Muscle of back (tissue), 13 donors: Measurements from ENCODE around the gene KCNQ5. TPM values are rescaled to one million over a fixed set of nuclear protein-coding genes. Genes with fewer than 3 reads are reported as not detected.
"Not testable (repeated sequence)": the region's sequence is repeated elsewhere in the genome, so short reads cannot be mapped to it uniquely, and the experiment has no call there.

Source experiments
- DNase-seq, 3 donors: peaks; one replicate each; pipeline versions ENCODE4 v3.0.0 to v3.0.0-alpha.2; 2013
- long read RNA-seq, 9 donors: transcript quantifications; one replicate each; lab custom pipeline, GENCODE V29; 2026
- polyA plus RNA-seq, 10 donors: library from polyadenylated mRNA; unstranded; fragments of 120-200 nt; gene quantifications; one replicate each; pipeline ENCODE4 v1.2.1, GENCODE V29; 2013; ENCODE audit not compliant: insufficient read length in 10 of 10

KCNQ5 gene
- 1 to 10 TPM in 6 of 10 donors, under 1 TPM in 4; 0.32 to 2.1 (median 1.0) TPM for polyA plus RNA-seq
- long read RNA-seq, donor 1 = 0 reads
- long read RNA-seq, donor 2 = 0 reads
- long read RNA-seq, donor 3 = 0 reads
- long read RNA-seq, donor 4 = 0 reads
- long read RNA-seq, donor 5 = 0 reads
- long read RNA-seq, donor 6 = 0 reads
- long read RNA-seq, donor 7 = 0 reads
- long read RNA-seq, donor 8 = 0 reads
- long read RNA-seq, donor 9 = 0 reads

GRCh38 chr6:72621291-72622093 is at the start of gene KCNQ5:
KCNQ5 (plus strand) TSS chr6:72622064.
- peak in 2 of 3 donors; percentile 14 to 50 for DNase-seq

GRCh38 chr6:72579865-72580264 is 42.0 kb upstream of the KCNQ5 start:
- no peak for DNase-seq

- DNase-seq = peak; percentile 15 to 63 (median 38)
These were observed 41.5 kb upstream of the KCNQ5 start for GRCh38 chr6:72580281-72580940.

GRCh38 chr6:72580950-72581349 is 40.9 kb upstream of the KCNQ5 start:
- not testable (repeated sequence) for DNase-seq

- DNase-seq = no peak
These were observed 33.7 kb upstream of the KCNQ5 start for GRCh38 chr6:72588155-72588554.

GRCh38 chr6:72589096-72589495 is 32.8 kb upstream of the KCNQ5 start:
- peak; percentile 3 to 7 (median 7) for DNase-seq

- no peak for DNase-seq
These were observed 26.1 kb upstream of the KCNQ5 start for GRCh38 chr6:72595812-72596211.

- peak in 2 of 3 donors; percentile 9 to 31 for DNase-seq
These were observed 5.4 kb upstream of the KCNQ5 start for GRCh38 chr6:72616406-72617015.

GRCh38 chr6:72617721-72618120 is 4.1 kb upstream of the KCNQ5 start:
- DNase-seq = no peak

GRCh38 chr6:72619883-72620696 is 1.8 kb upstream of the KCNQ5 start:
- peak in 2 of 3 donors; percentile 33 to 61 for DNase-seq

GRCh38 chr6:72620871-72621290 is 983 bp upstream of the KCNQ5 start:
- no peak for DNase-seq

- peak in 2 of 3 donors; percentile 10 to 61 for DNase-seq
These were observed 453 bp downstream of the KCNQ5 start for GRCh38 chr6:72622094-72622940.

- peak in 1 of 3 donors; percentile 6 for DNase-seq
These were observed 1.9 kb downstream of the KCNQ5 start for GRCh38 chr6:72623808-72624207.

GRCh38 chr6:72624557-72625160 is 2.8 kb downstream of the KCNQ5 start:
- no peak for DNase-seq

GRCh38 chr6:72626126-72626525 is 4.3 kb downstream of the KCNQ5 start:
- no peak for DNase-seq

- DNase-seq = no peak
These were observed 5.7 kb downstream of the KCNQ5 start for GRCh38 chr6:72627539-72627938.

- DNase-seq = no peak
These were observed 9.6 kb downstream of the KCNQ5 start for GRCh38 chr6:72631480-72631879.

GRCh38 chr6:72635636-72636035 is 13.8 kb downstream of the KCNQ5 start:
- no peak for DNase-seq

GRCh38 chr6:72636215-72636614 is 14.4 kb downstream of the KCNQ5 start:
- DNase-seq = no peak

GRCh38 chr6:72636786-72637185 is 14.9 kb downstream of the KCNQ5 start:
- no peak for DNase-seq
